ENCODE measurements around the gene ATP5F1E. TPM values are rescaled to one million over a fixed set of nuclear protein-coding genes. Genes with fewer than 3 reads are reported as not detected.

The ATP5F1E gene
- total and polyA plus RNA-seq, 2 experiments from 2014 or later, result 12.9 to 211 TPM

DNA sequence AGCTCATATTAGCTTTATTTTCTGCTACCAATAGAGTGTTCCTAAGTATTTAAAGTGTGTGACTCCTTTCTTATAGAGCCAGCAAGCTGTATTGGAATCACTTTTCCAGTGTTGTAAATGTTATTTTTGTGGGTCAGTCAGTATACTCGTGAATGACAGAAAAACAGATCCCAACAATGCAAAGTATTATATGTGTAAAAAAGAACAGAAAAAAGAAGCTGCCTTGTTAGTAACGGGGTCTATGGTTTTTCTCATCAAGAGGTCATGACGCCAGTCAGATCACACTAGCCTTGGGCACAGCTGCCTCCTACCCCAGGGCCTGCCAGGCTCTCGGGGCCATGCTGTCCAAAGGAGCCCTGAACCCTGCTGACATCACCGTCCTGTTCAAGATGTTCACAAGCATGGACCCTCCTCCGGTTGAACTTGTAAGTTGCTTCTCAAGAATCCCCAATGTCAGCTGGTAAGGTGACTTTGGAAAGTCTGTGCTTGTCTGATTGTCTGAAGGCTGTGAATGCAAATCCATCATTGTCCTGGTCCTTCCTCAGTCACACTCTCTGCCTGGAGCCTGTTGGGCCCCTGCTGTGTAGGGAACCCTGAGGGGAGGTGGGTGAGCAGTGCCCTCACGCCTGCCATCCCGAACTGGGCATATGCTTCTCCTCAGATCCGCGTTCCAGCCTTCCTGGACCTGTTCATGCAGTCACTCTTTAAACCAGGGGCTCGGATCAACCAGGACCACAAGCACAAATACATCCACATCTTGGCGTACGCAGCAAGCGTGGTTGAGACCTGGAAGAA is 41.3 kb downstream of the ATP5F1E start:
- no peak overlapping the region for H3K27ac ChIP-seq (ENCODE audit: low read depth)
- Mint-ChIP-seq H3K27ac (no peak overlapping the region), H3K4me3 (no peak overlapping the region), H3K4me1 (no peaks in the 10 kb centered on the region), H3K36me3 (ENCODE audit: low read depth) (peaks cover 92% of the 10 kb centered on the region), H3K9me3 (no peaks in the 10 kb centered on the region), H3K27me3 (ENCODE audit: insufficient read depth, low read depth, poor library complexity) (no peaks in the 10 kb centered on the region)
- ATAC-seq (no peak), DNase-seq (ENCODE audit: low spot score) (no peak)
- H3F3A ChIP-seq (replicated peaks; ENCODE audit: low read depth), result no peaks in the 10 kb centered on the region
- no peak overlapping the region for H3K4me3 ChIP-seq
- no peak overlapping the region for H2AFZ ChIP-seq
- H4K20me1 ChIP-seq (replicated peaks; ENCODE audit: insufficient read depth), result peaks cover 13% of the 10 kb centered on the region; the same call in 1 of the 2 replicates
- no peaks in the 10 kb centered on the region for H3K4me1 ChIP-seq (ENCODE audit: insufficient read depth)
- H3K27me3 ChIP-seq (ENCODE audit: insufficient read depth), result no peaks in the 10 kb centered on the region
- no peak for TF ChIP-seq ZNF114 (CRISPR knock-in tag; IDR thresholded peaks at IDR 0.05)
- TF ChIP-seq EZH2 (IDR thresholded peaks at IDR 0.05; ENCODE audit: low read depth, unreplicated experiment), result no peak
- TF ChIP-seq, protein P1, sequence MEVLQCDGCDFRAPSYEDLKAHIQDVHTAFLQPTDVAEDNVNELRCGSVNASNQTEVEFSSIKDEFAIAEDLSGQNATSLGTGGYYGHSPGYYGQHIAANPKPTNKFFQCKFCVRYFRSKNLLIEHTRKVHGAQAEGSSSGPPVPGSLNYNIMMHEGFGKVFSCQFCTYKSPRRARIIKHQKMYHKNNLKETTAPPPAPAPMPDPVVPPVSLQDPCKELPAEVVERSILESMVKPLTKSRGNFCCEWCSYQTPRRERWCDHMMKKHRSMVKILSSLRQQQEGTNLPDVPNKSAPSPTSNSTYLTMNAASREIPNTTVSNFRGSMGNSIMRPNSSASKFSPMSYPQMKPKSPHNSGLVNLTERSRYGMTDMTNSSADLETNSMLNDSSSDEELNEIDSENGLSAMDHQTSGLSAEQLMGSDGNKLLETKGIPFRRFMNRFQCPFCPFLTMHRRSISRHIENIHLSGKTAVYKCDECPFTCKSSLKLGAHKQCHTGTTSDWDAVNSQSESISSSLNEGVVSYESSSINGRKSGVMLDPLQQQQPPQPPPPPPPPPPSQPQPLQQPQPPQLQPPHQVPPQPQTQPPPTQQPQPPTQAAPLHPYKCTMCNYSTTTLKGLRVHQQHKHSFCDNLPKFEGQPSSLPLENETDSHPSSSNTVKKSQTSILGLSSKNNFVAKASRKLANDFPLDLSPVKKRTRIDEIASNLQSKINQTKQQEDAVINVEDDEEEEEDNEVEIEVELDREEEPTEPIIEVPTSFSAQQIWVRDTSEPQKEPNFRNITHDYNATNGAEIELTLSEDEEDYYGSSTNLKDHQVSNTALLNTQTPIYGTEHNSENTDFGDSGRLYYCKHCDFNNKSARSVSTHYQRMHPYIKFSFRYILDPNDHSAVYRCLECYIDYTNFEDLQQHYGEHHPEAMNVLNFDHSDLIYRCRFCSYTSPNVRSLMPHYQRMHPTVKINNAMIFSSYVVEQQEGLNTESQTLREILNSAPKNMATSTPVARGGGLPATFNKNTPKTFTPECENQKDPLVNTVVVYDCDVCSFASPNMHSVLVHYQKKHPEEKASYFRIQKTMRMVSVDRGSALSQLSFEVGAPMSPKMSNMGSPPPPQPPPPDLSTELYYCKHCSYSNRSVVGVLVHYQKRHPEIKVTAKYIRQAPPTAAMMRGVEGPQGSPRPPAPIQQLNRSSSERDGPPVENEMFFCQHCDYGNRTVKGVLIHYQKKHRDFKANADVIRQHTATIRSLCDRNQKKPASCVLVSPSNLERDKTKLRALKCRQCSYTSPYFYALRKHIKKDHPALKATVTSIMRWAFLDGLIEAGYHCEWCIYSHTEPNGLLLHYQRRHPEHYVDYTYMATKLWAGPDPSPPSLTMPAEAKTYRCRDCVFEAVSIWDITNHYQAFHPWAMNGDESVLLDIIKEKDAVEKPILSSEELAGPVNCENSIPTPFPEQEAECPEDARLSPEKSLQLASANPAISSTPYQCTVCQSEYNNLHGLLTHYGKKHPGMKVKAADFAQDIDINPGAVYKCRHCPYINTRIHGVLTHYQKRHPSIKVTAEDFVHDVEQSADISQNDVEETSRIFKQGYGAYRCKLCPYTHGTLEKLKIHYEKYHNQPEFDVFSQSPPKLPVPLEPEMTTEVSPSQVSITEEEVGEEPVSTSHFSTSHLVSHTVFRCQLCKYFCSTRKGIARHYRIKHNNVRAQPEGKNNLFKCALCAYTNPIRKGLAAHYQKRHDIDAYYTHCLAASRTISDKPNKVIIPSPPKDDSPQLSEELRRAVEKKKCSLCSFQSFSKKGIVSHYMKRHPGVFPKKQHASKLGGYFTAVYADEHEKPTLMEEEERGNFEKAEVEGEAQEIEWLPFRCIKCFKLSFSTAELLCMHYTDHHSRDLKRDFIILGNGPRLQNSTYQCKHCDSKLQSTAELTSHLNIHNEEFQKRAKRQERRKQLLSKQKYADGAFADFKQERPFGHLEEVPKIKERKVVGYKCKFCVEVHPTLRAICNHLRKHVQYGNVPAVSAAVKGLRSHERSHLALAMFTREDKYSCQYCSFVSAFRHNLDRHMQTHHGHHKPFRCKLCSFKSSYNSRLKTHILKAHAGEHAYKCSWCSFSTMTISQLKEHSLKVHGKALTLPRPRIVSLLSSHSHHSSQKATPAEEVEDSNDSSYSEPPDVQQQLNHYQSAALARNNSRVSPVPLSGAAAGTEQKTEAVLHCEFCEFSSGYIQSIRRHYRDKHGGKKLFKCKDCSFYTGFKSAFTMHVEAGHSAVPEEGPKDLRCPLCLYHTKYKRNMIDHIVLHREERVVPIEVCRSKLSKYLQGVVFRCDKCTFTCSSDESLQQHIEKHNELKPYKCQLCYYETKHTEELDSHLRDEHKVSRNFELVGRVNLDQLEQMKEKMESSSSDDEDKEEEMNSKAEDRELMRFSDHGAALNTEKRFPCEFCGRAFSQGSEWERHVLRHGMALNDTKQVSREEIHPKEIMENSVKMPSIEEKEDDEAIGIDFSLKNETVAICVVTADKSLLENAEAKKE (CRISPR knock-in tag; IDR thresholded peaks at IDR 0.05), result no peak
- TF ChIP-seq, protein P2, sequence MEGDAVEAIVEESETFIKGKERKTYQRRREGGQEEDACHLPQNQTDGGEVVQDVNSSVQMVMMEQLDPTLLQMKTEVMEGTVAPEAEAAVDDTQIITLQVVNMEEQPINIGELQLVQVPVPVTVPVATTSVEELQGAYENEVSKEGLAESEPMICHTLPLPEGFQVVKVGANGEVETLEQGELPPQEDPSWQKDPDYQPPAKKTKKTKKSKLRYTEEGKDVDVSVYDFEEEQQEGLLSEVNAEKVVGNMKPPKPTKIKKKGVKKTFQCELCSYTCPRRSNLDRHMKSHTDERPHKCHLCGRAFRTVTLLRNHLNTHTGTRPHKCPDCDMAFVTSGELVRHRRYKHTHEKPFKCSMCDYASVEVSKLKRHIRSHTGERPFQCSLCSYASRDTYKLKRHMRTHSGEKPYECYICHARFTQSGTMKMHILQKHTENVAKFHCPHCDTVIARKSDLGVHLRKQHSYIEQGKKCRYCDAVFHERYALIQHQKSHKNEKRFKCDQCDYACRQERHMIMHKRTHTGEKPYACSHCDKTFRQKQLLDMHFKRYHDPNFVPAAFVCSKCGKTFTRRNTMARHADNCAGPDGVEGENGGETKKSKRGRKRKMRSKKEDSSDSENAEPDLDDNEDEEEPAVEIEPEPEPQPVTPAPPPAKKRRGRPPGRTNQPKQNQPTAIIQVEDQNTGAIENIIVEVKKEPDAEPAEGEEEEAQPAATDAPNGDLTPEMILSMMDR (conservative IDR thresholded peaks at IDR 0.05; ENCODE audit: low read depth in 2 of 2), result no peak
- no peak for TF ChIP-seq POLR2AphosphoS5 (IDR thresholded peaks at IDR 0.05; ENCODE audit: low read depth)
- TF ChIP-seq CREB1 (CRISPR knock-in tag; IDR thresholded peaks at IDR 0.05; ENCODE audit: low read depth), result no peak
- no peak for TF ChIP-seq ZNF331 (CRISPR knock-in tag; IDR thresholded peaks at IDR 0.05; ENCODE audit: low read depth)
- TF ChIP-seq, protein P3, sequence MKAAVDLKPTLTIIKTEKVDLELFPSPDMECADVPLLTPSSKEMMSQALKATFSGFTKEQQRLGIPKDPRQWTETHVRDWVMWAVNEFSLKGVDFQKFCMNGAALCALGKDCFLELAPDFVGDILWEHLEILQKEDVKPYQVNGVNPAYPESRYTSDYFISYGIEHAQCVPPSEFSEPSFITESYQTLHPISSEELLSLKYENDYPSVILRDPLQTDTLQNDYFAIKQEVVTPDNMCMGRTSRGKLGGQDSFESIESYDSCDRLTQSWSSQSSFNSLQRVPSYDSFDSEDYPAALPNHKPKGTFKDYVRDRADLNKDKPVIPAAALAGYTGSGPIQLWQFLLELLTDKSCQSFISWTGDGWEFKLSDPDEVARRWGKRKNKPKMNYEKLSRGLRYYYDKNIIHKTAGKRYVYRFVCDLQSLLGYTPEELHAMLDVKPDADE (IDR thresholded peaks at IDR 0.05), result no peak
- TF ChIP-seq, protein P4, sequence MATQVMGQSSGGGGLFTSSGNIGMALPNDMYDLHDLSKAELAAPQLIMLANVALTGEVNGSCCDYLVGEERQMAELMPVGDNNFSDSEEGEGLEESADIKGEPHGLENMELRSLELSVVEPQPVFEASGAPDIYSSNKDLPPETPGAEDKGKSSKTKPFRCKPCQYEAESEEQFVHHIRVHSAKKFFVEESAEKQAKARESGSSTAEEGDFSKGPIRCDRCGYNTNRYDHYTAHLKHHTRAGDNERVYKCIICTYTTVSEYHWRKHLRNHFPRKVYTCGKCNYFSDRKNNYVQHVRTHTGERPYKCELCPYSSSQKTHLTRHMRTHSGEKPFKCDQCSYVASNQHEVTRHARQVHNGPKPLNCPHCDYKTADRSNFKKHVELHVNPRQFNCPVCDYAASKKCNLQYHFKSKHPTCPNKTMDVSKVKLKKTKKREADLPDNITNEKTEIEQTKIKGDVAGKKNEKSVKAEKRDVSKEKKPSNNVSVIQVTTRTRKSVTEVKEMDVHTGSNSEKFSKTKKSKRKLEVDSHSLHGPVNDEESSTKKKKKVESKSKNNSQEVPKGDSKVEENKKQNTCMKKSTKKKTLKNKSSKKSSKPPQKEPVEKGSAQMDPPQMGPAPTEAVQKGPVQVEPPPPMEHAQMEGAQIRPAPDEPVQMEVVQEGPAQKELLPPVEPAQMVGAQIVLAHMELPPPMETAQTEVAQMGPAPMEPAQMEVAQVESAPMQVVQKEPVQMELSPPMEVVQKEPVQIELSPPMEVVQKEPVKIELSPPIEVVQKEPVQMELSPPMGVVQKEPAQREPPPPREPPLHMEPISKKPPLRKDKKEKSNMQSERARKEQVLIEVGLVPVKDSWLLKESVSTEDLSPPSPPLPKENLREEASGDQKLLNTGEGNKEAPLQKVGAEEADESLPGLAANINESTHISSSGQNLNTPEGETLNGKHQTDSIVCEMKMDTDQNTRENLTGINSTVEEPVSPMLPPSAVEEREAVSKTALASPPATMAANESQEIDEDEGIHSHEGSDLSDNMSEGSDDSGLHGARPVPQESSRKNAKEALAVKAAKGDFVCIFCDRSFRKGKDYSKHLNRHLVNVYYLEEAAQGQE (IDR thresholded peaks at IDR 0.05; ENCODE audit: unreplicated experiment), result no peak
- no peak for TF ChIP-seq EZH2phosphoT487 (IDR thresholded peaks at IDR 0.05; ENCODE audit: unreplicated experiment)
- no peak for TF ChIP-seq JUNB (IDR thresholded peaks at IDR 0.05; ENCODE audit: unreplicated experiment)
- no peak for TF ChIP-seq NANOG (IDR thresholded peaks at IDR 0.05; ENCODE audit: borderline replicate concordance)
- no peak for TF ChIP-seq STAT1 (IDR thresholded peaks at IDR 0.05; ENCODE audit: unreplicated experiment)
- H3K79me2 ChIP-seq (replicated peaks; ENCODE audit: insufficient read depth), result peaks cover 6% of the 10 kb centered on the region
- H3K36me3 ChIP-seq (ENCODE audit: insufficient read depth), result peaks cover 71% of the 10 kb centered on the region
- H3K4me2 ChIP-seq, result no peak overlapping the region
- no peaks in the 10 kb centered on the region for H3K9me2 ChIP-seq (ENCODE audit: insufficient read depth)
